ENCODE results near the gene CARS2.
"Not testable (repeated sequence)": the region's sequence is repeated elsewhere in the genome, so short reads cannot be mapped to it uniquely, and the experiment has no call there.

Gene CARS2

DNA sequence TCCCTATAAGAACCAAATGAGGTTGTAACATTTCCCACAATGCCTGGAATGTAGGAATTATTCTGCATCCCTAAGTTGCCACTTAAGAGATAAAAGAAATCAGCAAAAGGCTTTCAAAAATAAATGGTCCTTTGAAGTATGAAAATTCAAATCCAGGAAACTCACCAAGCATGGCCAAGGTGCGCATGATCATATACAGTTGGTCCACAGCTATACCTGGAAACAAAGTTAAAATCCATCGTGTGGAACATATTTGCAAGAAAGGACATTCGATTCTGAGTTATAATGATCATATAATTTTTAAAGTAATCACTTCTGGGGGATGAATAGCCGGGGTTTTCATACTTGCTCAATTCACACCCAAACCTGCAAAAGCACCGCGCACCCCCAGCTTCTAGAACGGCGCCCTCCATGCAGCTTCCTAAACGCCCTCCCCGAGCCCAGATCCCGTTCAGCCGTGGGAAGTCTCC, 525 bp downstream of the CARS2 start:
- no peak for DNase-seq

DNA sequence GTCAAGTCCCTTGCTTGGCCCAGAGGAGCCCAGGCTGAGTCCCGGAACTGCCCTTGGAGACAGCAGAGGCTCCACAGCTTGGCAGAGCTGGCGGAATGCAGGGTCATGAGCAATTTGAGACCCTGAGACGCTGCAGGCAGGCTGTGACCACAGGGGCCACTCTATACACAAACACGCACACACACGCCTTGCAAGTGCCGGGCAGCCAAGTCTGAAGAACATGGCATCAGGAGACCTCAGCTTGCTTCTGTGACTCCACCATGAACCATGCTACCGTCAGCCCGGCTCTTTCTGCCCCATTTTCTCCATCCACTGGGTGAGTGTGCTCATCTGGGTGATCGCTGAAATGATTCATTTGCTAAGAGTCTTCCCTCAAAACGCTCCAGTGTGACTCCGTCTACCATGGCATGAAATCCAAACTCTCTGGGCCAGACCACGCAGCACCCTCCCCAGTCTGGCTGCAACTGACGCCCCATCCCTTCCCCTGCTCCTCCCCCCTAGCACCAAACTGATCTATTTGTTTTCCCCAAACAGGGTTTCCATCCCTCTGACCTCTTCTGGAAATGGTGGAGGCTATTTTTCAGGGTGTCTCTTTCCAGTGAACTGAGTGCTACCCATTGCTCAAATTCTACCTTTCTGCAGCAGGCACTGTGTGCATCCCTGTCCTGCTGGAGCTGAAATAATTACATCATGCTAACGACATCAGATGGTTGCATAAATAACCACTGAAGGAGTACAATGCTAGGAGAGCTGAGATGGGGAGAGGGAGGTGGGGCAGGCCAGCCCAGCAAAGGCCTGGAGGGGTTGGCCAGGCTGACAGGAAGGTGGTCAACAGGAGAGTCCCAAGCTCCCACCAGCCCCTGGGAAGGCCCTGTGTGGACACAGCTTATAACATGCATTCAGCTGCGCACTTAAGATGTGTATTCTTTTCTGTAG, 3.1 kb downstream of the CARS2 start:
- DNase-seq = no peak

DNA sequence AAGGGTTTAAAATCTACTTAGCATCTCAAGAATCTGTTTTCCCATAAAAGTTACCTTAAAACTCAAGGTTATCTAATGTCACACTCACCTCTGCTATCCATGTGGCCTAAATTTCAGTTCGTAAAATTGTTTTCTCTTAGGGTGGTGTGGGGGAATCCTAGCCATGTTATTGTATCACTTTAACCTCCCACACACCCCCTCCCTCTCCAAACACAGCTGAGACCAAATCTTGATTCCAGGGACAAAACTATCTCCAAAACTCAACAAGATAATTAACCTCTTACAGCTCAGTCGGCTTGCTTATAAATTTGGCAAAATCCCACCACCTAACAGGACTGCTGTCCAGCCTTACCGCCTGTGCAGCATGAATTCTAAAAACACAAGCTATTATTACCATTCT, 3.8 kb downstream of the CARS2 start:
- no peak for DNase-seq

DNA sequence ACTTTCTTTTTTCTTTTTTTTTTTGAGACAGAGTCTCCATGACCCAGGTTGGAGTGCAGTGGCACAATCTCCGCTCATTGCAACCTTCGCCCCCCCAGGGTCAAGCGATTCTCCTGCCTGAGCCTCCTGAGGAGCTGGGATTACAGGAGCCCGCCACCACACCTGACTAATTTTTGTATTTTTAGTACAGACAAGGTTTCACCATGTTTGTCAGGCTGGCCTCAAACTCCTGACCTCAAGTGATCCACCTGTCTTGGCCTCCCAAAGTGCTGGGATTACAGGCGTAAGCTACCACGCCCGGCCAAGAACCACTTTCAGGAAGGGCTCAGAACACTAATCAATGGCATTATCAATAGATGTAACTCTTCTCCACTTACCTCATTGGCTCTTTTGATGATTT, 4.9 kb downstream of the CARS2 start:
- not testable (repeated sequence) for DNase-seq

DNA sequence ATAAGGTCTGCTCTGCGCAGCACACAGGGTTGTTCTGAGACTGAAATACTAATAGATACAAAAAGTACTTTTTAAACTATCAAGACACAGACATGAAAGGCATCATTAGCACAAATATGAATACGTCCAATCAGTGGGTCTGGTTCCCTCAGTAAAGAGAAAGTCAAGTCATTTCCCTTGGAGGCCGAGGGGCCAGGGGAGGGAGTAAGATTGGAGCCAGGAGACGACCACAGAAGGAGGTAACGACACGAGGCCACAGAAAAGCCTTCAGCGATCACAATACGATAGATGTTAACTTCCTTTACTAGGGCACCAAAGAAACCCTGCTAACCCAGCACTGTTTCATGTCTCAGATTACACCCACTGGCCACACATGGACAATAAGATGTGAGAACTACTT, 5.3 kb downstream of the CARS2 start:
- DNase-seq = no peak

DNA sequence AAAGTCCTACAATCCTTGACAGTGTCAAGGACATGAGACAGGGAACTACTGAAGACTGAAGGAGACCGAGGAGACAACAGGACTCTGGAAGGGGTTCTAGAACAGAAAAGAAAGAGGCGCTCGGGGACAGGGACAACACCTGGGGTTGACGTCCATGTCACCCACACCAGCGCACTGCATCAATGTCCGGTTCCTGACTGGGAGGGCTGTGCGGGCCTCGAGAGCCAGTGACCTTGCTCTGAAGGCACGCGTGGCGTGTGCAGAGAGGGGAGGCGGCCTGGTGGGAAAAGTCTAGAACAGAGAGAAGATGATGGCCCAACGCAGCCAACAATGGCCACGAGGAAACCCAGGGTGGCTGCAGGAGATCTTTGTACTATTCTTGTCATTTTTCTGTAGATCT, 5.7 kb downstream of the CARS2 start:
- DNase-seq = no peak

DNA sequence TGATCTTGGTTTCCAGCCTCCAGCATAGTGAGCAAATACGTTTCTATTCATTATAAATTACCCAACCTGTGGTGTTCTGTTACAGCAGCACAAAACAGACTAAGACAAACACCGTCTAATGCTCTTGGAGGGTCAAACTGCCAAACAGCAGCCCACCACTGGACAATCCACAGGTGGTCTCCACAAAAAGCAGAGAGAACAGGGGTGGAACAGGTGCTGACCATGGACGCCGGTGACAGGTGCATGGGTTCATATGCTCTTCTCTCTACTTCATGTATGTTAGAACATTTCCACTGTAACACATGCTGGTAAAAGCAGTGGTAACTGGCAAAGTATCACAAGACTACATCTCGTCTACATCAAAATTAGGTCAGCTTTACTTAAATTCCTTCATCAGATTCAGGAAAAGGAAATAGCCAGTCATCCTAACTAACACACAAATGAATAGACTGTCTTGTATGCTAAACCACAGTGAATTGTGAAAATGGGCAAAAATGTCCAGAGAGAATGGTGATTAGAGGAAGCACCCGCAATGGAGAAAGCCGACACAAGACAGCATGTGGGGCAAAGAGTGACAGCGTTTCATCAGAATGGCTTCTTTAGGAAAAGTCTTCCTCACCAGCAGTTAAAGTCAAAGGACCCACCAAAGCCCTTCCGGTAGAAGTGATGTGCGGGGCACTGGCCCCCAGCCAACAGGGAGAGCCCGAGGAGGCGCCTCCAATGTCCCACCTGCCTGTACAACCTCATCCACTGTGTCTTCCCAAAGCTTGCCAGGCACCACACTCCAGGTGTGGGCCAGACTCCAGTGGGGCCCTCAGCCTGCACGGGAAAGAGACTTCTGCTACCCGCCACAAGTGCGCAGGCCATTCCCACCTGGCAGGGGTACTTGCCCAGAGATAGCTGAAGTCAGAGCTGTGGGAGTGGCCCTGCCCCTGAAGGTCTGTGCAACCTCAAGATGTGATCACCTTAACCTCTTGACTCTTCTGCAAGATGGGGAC, 6.5 kb downstream of the CARS2 start:
- no peak for DNase-seq

DNA sequence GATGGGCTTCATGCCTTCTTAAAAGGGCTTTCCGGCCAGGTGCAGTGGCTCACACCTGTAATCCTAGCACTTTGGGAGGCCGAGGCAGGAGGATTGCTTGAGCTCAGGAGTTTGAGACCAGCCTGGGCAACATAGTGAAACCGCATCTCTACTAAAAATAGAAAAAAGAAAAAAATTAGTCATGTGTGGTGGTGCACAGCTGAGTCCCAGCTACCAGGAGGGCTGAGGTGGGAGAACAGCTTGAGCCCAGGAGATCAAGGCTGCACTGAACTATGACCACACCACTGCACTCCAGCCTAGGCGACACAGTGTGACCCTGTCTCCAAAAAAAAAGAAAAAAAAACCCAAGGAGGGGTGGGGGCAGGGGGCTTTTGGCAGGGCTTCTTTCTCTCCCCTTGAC, 7.2 kb downstream of the CARS2 start:
- no peak for DNase-seq

DNA sequence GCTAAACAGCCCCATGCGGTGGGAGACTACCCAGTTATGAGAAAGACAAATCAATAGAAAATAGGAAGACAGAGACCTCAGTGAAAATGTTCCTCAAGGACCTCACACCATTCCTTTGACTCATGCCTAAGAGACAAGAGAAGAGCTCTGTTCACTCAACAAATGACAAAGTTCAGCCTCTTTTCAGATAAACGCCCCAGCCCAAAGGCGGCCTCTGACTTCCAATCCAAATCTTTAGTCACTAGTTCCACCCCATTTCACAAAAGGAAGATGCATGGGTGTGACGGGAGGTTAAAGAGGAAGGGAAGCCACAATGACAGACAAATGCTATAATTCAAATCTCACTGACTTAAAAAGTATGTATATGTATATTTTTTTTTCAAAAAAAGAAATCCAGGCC, 8.1 kb downstream of the CARS2 start:
- no peak for DNase-seq

DNA sequence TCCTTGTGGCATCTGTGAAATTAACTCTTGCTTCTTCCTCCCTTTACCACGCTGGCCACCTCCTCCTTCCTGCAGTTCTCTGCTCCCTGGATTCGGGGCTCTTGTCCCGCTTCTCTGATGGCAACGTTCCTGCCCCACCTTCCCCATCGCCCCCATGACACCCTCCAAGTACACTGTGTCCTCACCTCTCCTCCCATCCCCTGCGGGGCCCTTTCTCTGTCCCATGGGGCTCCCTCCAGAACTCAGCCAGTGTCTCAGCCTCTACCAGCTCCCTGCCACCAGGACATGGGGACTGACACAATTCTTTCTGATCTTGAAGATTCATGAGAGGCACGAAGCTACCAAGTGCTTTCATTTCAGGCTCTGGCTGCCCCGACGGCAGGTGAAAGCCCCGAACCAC, 9.1 kb downstream of the CARS2 start:
- DNase-seq = no peak

DNA sequence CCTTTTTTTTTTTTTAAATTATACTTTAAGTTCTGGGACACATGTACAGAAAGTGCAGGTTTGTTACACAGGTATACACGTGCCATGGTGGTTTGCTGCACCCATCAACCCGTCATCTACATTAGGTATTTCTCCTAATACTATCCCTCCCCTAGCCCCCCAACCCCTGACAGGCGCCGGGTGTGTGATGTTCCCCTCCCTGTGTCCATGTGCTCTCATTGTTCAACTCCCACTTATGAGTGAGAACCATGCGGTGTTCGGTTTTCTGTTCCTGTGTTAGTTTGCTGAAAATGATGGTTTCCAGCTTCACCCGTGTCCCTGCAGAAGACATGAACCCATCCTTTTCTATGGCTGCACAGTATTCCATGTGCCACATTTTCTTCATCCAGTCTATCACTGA, 10.1 kb downstream of the CARS2 start:
- DNase-seq = not testable (repeated sequence)

DNA sequence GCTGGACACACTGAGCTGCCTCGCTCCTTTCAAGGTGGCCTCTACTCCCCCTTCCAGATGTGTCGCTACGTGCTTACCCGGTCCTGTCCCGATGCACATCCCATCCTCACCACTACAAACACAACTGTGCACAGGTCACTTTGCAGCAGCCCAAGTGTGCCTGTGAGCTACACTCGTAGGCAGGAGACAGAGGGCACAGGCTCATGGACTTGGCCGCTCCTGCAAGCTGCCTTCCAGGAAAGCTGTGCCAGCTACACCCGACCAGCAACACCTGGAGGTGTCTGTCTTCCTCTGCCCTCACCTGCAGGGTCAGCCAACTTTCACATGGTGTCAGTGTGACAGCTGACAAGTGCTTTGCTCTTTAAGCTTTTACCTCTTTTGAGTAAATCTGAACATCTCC, 15.4 kb downstream of the CARS2 start:
- no peak for DNase-seq

DNA sequence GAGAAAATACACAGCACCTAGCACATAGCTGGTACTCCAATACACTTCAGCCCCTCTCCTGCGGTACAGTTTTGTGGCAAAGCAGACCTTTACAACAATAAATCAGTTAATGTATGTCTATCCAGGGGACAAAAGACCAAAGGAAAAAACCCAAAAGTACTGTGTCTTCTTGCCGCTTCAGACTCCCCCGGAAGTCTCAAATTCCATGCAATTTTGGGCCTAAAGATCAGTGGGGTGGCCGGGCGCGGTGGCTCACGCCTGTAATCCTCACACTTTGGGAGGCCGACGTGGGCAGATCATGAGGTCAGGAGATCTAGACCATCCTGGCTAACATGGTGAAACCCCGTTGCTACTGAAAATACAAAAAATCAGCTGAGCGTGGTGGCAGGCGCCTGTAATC, 16.2 kb downstream of the CARS2 start:
- no peak for DNase-seq

DNA sequence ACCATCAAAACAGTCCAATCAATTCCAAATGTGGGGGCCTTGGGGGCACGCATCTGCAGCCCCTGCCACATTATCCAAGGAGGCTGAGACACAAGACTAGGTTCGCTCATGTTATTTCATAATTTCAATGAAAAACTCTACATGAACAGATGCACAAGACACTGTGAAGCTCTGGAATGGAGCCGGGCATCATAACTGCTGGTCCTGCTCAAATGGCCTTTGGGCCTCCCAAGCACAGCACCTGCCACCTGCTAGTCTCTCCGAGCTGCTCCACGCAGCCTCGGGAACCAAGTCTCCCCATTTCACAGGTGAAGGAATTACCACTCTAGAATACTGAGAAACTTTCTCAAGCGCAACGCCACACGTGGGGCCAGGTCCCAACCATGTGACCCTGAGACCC, 16.9 kb downstream of the CARS2 start:
- no peak for DNase-seq

DNA sequence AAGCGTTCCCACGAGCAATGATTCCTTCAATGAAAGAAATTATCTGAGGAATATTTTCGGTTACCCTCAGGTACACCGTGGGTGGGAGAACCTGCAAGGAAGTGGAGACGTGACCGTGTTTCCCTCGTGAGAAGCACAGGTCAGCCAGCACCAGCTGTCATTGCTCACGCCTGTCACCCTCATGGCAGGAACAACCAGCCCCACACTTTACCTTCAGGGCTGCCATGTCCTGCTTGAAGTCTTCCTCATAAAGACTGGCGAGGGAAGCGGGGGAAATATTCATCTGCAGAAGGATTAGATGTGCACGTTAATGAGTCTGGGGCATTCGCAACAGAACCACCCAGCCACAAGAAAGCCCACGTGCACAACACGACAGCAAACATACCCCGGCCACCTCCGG, 18.2 kb downstream of the CARS2 start:
- no peak for DNase-seq

DNA sequence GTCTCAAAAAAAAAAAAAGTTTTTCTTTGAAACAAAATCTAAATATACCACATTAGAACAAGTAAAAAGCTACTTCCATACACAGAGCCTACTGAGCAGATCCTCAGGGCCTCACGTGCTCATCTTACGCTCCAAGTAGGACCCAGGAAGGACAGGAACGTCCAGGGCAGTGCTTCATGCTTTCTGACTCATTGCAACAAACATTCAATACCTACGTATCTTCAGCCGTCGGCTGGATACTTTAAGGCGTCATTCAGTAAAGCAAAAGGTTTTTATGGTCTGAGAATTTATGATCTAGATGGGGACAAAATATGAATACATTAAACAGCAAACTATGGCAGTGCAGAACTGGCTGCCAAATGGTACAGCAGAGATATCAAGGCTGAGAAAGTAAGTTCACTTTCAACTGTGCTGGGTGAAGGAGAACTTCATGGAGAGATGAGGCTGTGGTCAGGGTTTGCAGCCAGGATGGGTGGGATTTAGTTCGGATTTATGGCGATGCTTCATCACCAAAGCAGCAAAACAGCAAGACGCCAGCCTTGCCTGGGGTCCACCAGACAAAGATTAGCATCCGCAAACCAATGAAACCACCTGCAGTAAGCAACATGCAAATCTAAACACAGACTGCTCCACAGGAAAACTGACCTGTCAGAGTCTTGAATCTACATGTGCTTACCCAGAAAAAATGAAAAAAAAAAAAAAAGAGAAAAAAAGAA, 20.5 kb downstream of the CARS2 start:
- DNase-seq = no peak

DNA sequence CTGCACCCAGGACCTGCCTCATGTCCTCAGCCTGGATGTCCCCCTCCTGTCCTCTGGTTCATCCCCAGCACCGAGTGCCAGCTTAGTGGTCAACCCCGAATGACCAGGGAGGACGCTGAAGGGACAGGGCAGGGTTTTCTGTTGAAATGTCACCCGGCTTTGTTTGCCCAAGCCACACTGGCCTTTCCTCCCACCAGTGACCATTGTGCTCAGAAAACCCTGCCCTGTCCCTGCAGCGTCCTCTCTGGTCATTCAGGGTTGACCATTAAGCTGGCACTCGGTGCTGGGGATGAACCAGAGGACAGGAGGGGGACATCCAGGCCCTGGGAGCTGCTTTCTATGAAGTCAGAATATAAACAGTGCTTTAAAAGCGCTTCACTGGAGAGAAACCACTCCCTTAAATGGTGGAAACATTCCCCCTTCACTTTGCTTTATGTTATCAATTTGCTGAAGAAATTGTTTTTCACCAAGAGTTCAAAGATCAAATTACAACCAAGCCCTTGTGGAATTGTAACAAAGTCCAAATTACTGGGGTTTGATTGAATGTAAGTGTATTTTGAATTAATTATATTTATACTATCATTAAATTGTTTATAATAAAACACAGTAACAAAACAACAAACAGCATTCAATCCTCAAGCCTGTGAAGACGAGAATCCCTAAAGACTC, 21.4 kb downstream of the CARS2 start:
- DNase-seq = no peak

DNA sequence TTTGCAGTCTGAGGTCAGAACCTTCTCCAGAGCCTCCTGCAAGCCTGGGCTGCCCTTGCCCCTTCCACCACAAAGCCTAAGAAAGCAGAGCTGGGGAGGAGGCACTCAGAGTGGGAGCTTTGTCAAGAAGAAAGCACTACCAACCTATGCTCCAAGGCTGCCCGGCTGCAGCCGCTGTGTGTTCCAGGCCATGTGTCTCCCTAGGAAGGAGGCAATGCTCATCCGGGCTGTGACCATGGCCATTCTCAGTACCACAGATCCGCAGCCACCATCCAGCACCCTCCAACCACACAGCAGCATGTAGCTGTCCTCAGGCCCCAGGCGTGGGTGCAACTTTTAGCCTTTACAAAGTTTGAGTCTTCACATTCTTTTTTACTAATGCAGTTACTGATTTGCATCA, 22.0 kb downstream of the CARS2 start:
- no peak for DNase-seq

DNA sequence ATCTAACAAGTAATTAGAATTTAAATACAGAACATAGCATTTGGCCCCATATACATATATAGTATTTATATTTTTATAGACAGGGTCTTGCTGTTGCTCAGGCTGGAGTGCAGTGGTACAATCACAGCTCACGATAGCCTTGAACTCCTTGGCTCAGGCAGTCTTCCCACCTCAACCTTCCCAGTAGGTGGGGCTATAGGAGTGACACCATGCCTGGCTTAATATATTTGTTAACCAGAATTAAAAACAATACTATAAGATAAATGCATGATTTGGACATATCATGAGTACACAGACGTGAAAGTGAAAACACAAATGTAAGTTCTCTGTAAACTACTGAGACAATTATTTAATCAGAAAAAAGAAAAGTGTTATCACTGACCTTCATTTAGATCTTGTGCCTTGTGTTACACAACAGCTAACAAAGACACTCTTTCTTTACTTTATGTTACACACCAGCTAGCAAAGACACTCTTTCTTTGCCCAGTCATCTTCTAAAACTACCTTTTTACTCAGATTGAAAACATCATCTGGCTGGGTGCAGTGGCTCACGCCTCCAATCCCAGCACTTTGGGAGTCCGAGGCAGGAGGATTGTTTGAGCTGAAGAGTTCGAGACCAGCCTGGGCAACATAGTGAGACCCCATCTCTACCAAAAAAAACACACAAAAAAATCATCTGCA, 22.6 kb downstream of the CARS2 start:
- DNase-seq = no peak

DNA sequence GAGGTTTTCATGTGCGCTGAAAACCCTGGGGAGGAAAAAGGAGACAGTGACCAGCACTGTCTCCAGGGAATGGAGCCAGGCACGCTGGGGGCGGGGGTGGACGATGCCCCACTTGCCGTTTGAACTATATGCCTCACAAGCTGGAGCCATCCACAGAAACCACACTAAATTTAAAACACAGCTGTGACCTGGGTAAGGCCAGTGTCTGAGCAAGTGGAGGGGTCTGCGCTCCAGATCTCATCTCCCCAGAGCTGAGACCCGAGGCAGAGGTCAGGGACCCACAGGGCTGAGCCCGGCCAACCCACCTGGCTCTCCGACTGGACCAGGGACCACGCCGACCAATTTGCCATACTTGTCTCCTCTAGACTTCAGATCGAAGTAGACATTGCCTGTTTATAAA, 23.2 kb downstream of the CARS2 start:
- no peak for DNase-seq

DNA sequence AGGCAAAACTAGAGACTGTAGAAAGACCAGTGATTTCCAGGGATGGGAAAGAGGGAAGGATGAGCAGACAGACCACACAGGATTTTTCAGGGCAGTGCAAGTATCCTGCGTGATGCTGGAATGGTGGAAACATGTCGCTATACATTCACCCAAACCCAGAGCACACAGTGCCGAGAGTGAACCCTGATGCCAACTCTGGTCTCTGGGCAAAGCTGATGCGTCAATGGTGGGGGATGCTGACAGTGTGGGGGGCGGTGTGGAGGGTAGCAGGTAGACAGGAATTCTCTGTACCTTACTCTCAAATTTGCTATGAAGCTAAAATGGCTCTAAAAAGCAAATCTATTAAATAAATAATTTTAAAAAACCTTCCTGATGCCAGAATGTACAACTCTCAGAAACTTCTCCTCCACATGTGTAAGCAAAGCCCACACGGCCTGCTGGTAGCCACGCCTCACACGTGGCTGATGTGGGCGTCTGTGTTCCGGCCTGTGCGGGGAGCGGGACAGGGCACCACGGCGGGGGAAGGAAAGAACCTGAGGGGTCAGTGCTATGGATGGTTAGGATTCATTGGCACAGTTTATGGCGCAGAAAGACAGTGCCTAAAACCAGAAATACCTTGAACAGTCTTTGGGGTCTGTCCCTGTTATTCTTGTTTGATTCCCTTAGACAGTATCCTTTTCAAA, 23.9 kb downstream of the CARS2 start:
- no peak for DNase-seq

All from stimulated activated CD4-positive, alpha-beta T cell treated with anti-CD3 and anti-CD28 coated beads, Interleukin-4, amount 100 ng/mL, for 1 hour (primary cell).